HEK293 (cell line): Measurements from ENCODE around the gene CD19.

Experiments used
- AEBP2 ChIP-seq: fragments of 450-650 bp; formaldehyde crosslinking; IDR thresholded peaks from 2 replicates; pipeline ENCODE4 v1.5.1; 2016; ENCODE audit warnings: missing biosample characterization, missing genetic modification characterization, borderline replicate concordance
- ATF2 ChIP-seq: fragments of 450-650 bp; formaldehyde crosslinking; IDR thresholded peaks from 2 replicates; pipeline ENCODE4 v1.5.1; 2016; ENCODE audit warnings: missing biosample characterization, missing genetic modification characterization, low read depth
- GLIS1 ChIP-seq: fragments of 450-650 bp; formaldehyde crosslinking; IDR thresholded peaks from 2 replicates; pipeline ENCODE4 v1.5.1; 2016; ENCODE audit warnings: missing biosample characterization, missing genetic modification characterization
- INSM2 ChIP-seq: fragments of 450-650 bp; formaldehyde crosslinking; IDR thresholded peaks from 2 replicates; pipeline ENCODE4 v1.5.1; 2016; ENCODE audit warnings: missing biosample characterization, missing genetic modification characterization
- SETDB1 ChIP-seq: IDR thresholded peaks from one replicate; pipeline ENCODE4 v1.6.1; 2017; ENCODE audit warnings: mild to moderate bottlenecking, low read length, moderate library complexity, mixed read lengths; ENCODE audit not compliant: insufficient read length
- SP7 ChIP-seq: fragments of 450-650 bp; formaldehyde crosslinking; IDR thresholded peaks from 2 replicates; pipeline ENCODE4 v1.5.1; 2016; ENCODE audit warnings: missing biosample characterization, missing genetic modification characterization
- WT1 ChIP-seq: fragments of 450-650 bp; formaldehyde crosslinking; IDR thresholded peaks from 2 replicates; pipeline ENCODE4 v1.5.1; 2016; ENCODE audit warnings: missing biosample characterization, missing genetic modification characterization
- ZBTB11 ChIP-seq: fragments of 450-650 bp; formaldehyde crosslinking; conservative IDR thresholded peaks from 2 replicates; pipeline ENCODE4 v1.5.1; 2016; ENCODE audit warnings: low read depth, missing biosample characterization, missing genetic modification characterization
- ZBTB17 ChIP-seq: fragments of 450-650 bp; formaldehyde crosslinking; IDR thresholded peaks from 2 replicates; pipeline ENCODE4 v1.5.1; 2016; ENCODE audit warnings: missing biosample characterization, missing genetic modification characterization
- ZBTB21 ChIP-seq: fragments of 450-650 bp; formaldehyde crosslinking; IDR thresholded peaks from 2 replicates; pipeline ENCODE4 v1.5.1; 2017; ENCODE audit warnings: missing biosample characterization, missing genetic modification characterization
- ZBTB6 ChIP-seq: fragments of 450-650 bp; formaldehyde crosslinking; IDR thresholded peaks from 2 replicates; pipeline ENCODE4 v1.5.1; 2017; ENCODE audit warnings: missing biosample characterization, missing genetic modification characterization
- ZNF112 ChIP-seq: fragments of 450-650 bp; formaldehyde crosslinking; IDR thresholded peaks from 2 replicates; pipeline ENCODE4 v1.5.0; 2017; ENCODE audit warnings: missing biosample characterization, missing genetic modification characterization
- ZNF341 ChIP-seq: fragments of 450-650 bp; formaldehyde crosslinking; IDR thresholded peaks from 2 replicates; pipeline ENCODE4; 2016; ENCODE audit warnings: low read depth, missing biosample characterization, missing genetic modification characterization
- ZNF426 ChIP-seq: fragments of 450-650 bp; formaldehyde crosslinking; IDR thresholded peaks from 2 replicates; pipeline ENCODE4 v1.5.1; 2017; ENCODE audit warnings: missing biosample characterization, missing genetic modification characterization, mild to moderate bottlenecking, inconsistent platforms, moderate library complexity
- ZNF449 ChIP-seq: fragments of 450-650 bp; formaldehyde crosslinking; IDR thresholded peaks from 2 replicates; pipeline ENCODE4 v1.5.1; 2017; ENCODE audit warnings: missing biosample characterization, mild to moderate bottlenecking, missing genetic modification characterization, moderate library complexity
- ZNF548 ChIP-seq: fragments of 450-650 bp; formaldehyde crosslinking; IDR thresholded peaks from 2 replicates; pipeline ENCODE4 v1.5.1; 2016; ENCODE audit warnings: missing biosample characterization, missing genetic modification characterization
- ZNF555 ChIP-seq: fragments of 450-650 bp; formaldehyde crosslinking; conservative IDR thresholded peaks from 2 replicates; pipeline ENCODE4 v1.5.1; 2017; ENCODE audit warnings: missing biosample characterization, mild to moderate bottlenecking, missing genetic modification characterization, inconsistent platforms
- ZNF561 ChIP-seq: fragments of 450-650 bp; IDR thresholded peaks from 2 replicates; pipeline ENCODE4 v1.5.1; 2018; ENCODE audit warnings: missing biosample characterization, missing genetic modification characterization, borderline replicate concordance
- ZNF621 ChIP-seq: fragments of 450-650 bp; formaldehyde crosslinking; IDR thresholded peaks from 2 replicates; pipeline ENCODE4 v1.5.1; 2017; ENCODE audit warnings: missing biosample characterization, missing genetic modification characterization
- ZNF623 ChIP-seq: fragments of 450-650 bp; formaldehyde crosslinking; IDR thresholded peaks from 2 replicates; pipeline ENCODE4 v1.5.1; 2016; ENCODE audit warnings: missing biosample characterization, missing genetic modification characterization
- ZNF645 ChIP-seq: fragments of 450-650 bp; formaldehyde crosslinking; IDR thresholded peaks from 2 replicates; pipeline ENCODE4; 2016; ENCODE audit warnings: missing biosample characterization, missing genetic modification characterization
- ZNF660 ChIP-seq: fragments of 450-650 bp; IDR thresholded peaks from 2 replicates; pipeline ENCODE4 v1.5.1; 2018; ENCODE audit warnings: missing biosample characterization, mild to moderate bottlenecking, missing genetic modification characterization
- ZNF707 ChIP-seq: fragments of 450-650 bp; formaldehyde crosslinking; IDR thresholded peaks from 2 replicates; pipeline ENCODE4 v1.5.1; 2016; ENCODE audit warnings: missing biosample characterization, missing genetic modification characterization
- ZNF792 ChIP-seq: fragments of 450-650 bp; formaldehyde crosslinking; IDR thresholded peaks from 2 replicates; pipeline ENCODE4 v1.5.1; 2016; ENCODE audit warnings: missing biosample characterization, missing genetic modification characterization
- ZSCAN18 ChIP-seq: fragments of 450-650 bp; formaldehyde crosslinking; IDR thresholded peaks from 2 replicates; pipeline ENCODE4 v1.5.1; 2016; ENCODE audit warnings: missing biosample characterization, missing genetic modification characterization
- ZXDB ChIP-seq: fragments of 450-650 bp; formaldehyde crosslinking; IDR thresholded peaks from 2 replicates; pipeline ENCODE4 v1.5.1; 2016; ENCODE audit warnings: missing biosample characterization, missing genetic modification characterization

CD19 gene

GRCh38 chr16:28950648-28951409 is 19.1 kb downstream of the CD19 start, which contains the start of gene NFATC2IP (continued):
- no peak for TF ChIP-seq ZNF623 (tag by site-specific recombination)
- TF ChIP-seq WT1 (tag by site-specific recombination), result no peak
- TF ChIP-seq ZBTB11, result peak; percentile 84; the same call in 1 of the 2 replicates
- no peak for TF ChIP-seq ZSCAN18
- TF ChIP-seq ZNF621 (tag by site-specific recombination), result no peak
- peak; percentile 84 for TF ChIP-seq ZBTB17 (tag by site-specific recombination)
- no peak; the same call in none of the 2 replicates for TF ChIP-seq ZXDB (tag by site-specific recombination)
- peak; percentile 90 for TF ChIP-seq ZNF449 (tag by site-specific recombination)
- no peak for TF ChIP-seq ZNF426 (tag by site-specific recombination)
- TF ChIP-seq INSM2, result no peak
- TF ChIP-seq SETDB1, result no peak
- no peak for TF ChIP-seq AEBP2 (tag by site-specific recombination)
- TF ChIP-seq ZNF112 (tag by site-specific recombination), result no peak
- peak; percentile 50; the same call in 1 of the 2 replicates for TF ChIP-seq GLIS1 (tag by site-specific recombination)
- TF ChIP-seq ZBTB6 (tag by site-specific recombination), result no peak
- no peak for TF ChIP-seq ZNF707 (tag by site-specific recombination)
- no peak for TF ChIP-seq ZNF548
- TF ChIP-seq ZNF792 (tag by site-specific recombination), result 0 out of 2 replicates have a peak, but pooled peaks have one; percentile 10
- TF ChIP-seq ATF2 (tag by site-specific recombination), result no peak
- no peak for TF ChIP-seq ZBTB21 (tag by site-specific recombination)
- no peak for TF ChIP-seq ZNF645 (tag by site-specific recombination)
- TF ChIP-seq ZNF660 (tag by site-specific recombination), result 0 out of 2 replicates have a peak, but pooled peaks have one; percentile 24
- no peak for TF ChIP-seq ZNF555 (tag by site-specific recombination)
- no peak for TF ChIP-seq ZNF561 (tag by site-specific recombination)
- TF ChIP-seq SP7 (tag by site-specific recombination), result peak; percentile 31; the same call in 1 of the 2 replicates
- TF ChIP-seq ZNF341 (tag by site-specific recombination), result no peak; the same call in 1 of the 2 replicates
